SJCRH30 (cell line): ENCODE results near the gene CABP1. TPM values are rescaled to one million over a fixed set of nuclear protein-coding genes. Genes with fewer than 3 reads are reported as not detected.

Experiments
- DNase-seq, 2 experiments: peaks; one replicate each; pipeline ENCODE4 v3.0.0-alpha.2; 2015 to 2020
- H3K27ac ChIP-seq: fragments of 250-450 bp; sonication (Bioruptor Pico); 2 replicates; pipeline ENCODE4 v1.5.1; 2020; ENCODE audit warnings: mild to moderate bottlenecking, moderate library complexity
- H3K27me3 ChIP-seq: fragments of 250-450 bp; sonication (Bioruptor Pico); 2 replicates; pipeline ENCODE4 v1.5.1; 2020; ENCODE audit warnings: mild to moderate bottlenecking, moderate library complexity
- H3K36me3 ChIP-seq: fragments of 250-450 bp; sonication (Bioruptor Pico); 2 replicates; pipeline ENCODE4 v1.5.1; 2020; ENCODE audit warnings: mild to moderate bottlenecking, moderate library complexity
- H3K4me1 ChIP-seq: fragments of 250-450 bp; sonication (Bioruptor Pico); 2 replicates; pipeline ENCODE4 v1.5.1; 2020; ENCODE audit warnings: mild to moderate bottlenecking, moderate library complexity
- H3K4me3 ChIP-seq: fragments of 250-450 bp; sonication (Bioruptor Pico); 2 replicates; pipeline ENCODE4 v1.5.1; 2020; ENCODE audit warnings: mild to moderate bottlenecking, moderate library complexity
- H3K9me3 ChIP-seq: fragments of 250-450 bp; sonication (Bioruptor Pico); replicated peaks from 2 replicates; pipeline ENCODE4 v1.5.1; 2020; ENCODE audit warnings: mild to moderate bottlenecking, moderate library complexity
- total RNA-seq: library from RNA; depleted of rRNA; stranded (reverse); fragments of >200 nt; shearing (Covaris generic); gene quantifications from 2 replicates; pipeline ENCODE4 v1.2.3, GENCODE V29; 2014; rRNA removed

CABP1 gene
- total RNA-seq, 1 experiment from 2014 or later = 2.7 TPM

GRCh38 chr12:120708651-120709050, 68.2 kb downstream of the CABP1 start:
- DNase-seq = peak; percentile 25 to 28
- peaks cover 5% of the 10 kb centered on the region; the same call in 1 of the 2 replicates for H3K4me1 ChIP-seq
- H3K27ac ChIP-seq = no peak overlapping the region

GRCh38 chr12:120710031-120710804, 69.8 kb downstream of the CABP1 start, which contains the start of gene UNC119B:
TSS of gene UNC119B (plus strand) at chr12:120710458. CDS start at chr12:120710475, 17 bp downstream.
- H3K4me3 ChIP-seq = peak within 1 kb of the TSS; percentile 96

More at GRCh38 chr12:120708651-120709050, 68.2 kb downstream of the CABP1 start:
- H3K4me3 ChIP-seq = no peak overlapping the region
- H3K36me3 ChIP-seq = no peaks in the 10 kb centered on the region; the same call in 1 of the 2 replicates
- no peaks in the 10 kb centered on the region for H3K27me3 ChIP-seq
- H3K9me3 ChIP-seq = no peaks in the 10 kb centered on the region

GRCh38 chr12:120710805-120711296, 70.4 kb downstream of the CABP1 start:
- Histone ChIP-seq H3K36me3 (peaks cover 8% of the 10 kb centered on the region), H3K27ac (no peak overlapping the region; the same call in 1 of the 2 replicates), H3K4me1 (peaks cover 5% of the 10 kb centered on the region; the same call in 1 of the 2 replicates), H3K4me3 (peak overlapping the region; percentile 96), H3K27me3 (no peaks in the 10 kb centered on the region), H3K9me3 (no peaks in the 10 kb centered on the region)
- DNase-seq = peak; percentile 16 to 27

More at GRCh38 chr12:120710031-120710804, 69.8 kb downstream of the CABP1 start, which contains the start of gene UNC119B:
- no peaks in the 10 kb centered on the region for H3K9me3 ChIP-seq
- no peaks in the 10 kb centered on the region for H3K27me3 ChIP-seq
- peaks cover 8% of the 10 kb centered on the region for H3K36me3 ChIP-seq
- peak; percentile 69 to 71 for DNase-seq
- peaks cover 5% of the 10 kb centered on the region; the same call in 1 of the 2 replicates for H3K4me1 ChIP-seq
- H3K27ac ChIP-seq = peak within 1 kb of the TSS; percentile 46; the same call in 1 of the 2 replicates

GRCh38 chr12:120711411-120711810, 71.0 kb downstream of the CABP1 start:
- DNase-seq = no peak
- Histone ChIP-seq H3K4me3 (peak overlapping the region; percentile 96), H3K36me3 (peaks cover 12% of the 10 kb centered on the region), H3K27ac (no peak overlapping the region), H3K4me1 (peaks cover 5% of the 10 kb centered on the region; the same call in 1 of the 2 replicates), H3K9me3 (no peaks in the 10 kb centered on the region), H3K27me3 (no peaks in the 10 kb centered on the region)

GRCh38 chr12:120712610-120713009, 72.2 kb downstream of the CABP1 start:
- Histone ChIP-seq H3K27ac (no peak overlapping the region), H3K27me3 (no peaks in the 10 kb centered on the region), H3K9me3 (no peaks in the 10 kb centered on the region), H3K4me3 (no peak overlapping the region), H3K4me1 (peaks cover 5% of the 10 kb centered on the region; the same call in 1 of the 2 replicates), H3K36me3 (peaks cover 12% of the 10 kb centered on the region)
- no peak for DNase-seq

- Histone ChIP-seq H3K27me3 (no peaks in the 10 kb centered on the region), H3K36me3 (peaks cover 17% of the 10 kb centered on the region), H3K4me3 (no peak overlapping the region), H3K9me3 (no peaks in the 10 kb centered on the region), H3K27ac (no peak overlapping the region), H3K4me1 (no peaks in the 10 kb centered on the region)
- DNase-seq = peak; percentile 78 to 91
Measured at GRCh38 chr12:120713861-120714482, 73.5 kb downstream of the CABP1 start.

Other genes starting within 250 kb of the CABP1 start
- 423 and 488 TPM in 2 replicates for gene COX6A1, start 202.5 kb upstream of the CABP1 start, total RNA-seq
- gene TRIAP1, start 194.2 kb upstream of the CABP1 start, total RNA-seq = 43.4 and 45.5 TPM in 2 replicates
- 29.8 and 31.4 TPM in 2 replicates for gene GATC, start 194.2 kb upstream of the CABP1 start, total RNA-seq
- gene SRSF9, start 170.9 kb upstream of the CABP1 start, total RNA-seq = 120 and 136 TPM in 2 replicates
- gene DYNLL1, start 144.5 kb upstream of the CABP1 start, total RNA-seq = 446 and 452 TPM in 2 replicates
- gene COQ5, start 111.5 kb upstream of the CABP1 start, total RNA-seq = 30.3 and 34.2 TPM in 2 replicates
- gene RNF10, start 106.3 kb upstream of the CABP1 start, total RNA-seq = 43.9 and 48.5 TPM in 2 replicates
- gene POP5, start 59.2 kb upstream of the CABP1 start, total RNA-seq = 40.4 and 41.6 TPM in 2 replicates
- 77.7 and 83.1 TPM in 2 replicates for gene MLEC, start 46.5 kb downstream of the CABP1 start, total RNA-seq
- 16.9 and 20.2 TPM in 2 replicates for gene UNC119B, start 69.8 kb downstream of the CABP1 start, total RNA-seq
- gene ACADS, start 85.2 kb downstream of the CABP1 start, total RNA-seq = 1.1 and 1.3 TPM in 2 replicates